Keratinocyte (primary cell): ENCODE results near the gene MRPL34. TPM values are rescaled to one million over a fixed set of nuclear protein-coding genes. Genes with fewer than 3 reads are reported as not detected.

Experiments
- DNase-seq: peaks from one replicate; pipeline ENCODE4 v3.0.0-alpha.2; 2011; ENCODE audit warnings: low read depth, missing footprints, low spot score
- FAIRE-seq: peaks from 2 replicates; lab custom pipeline; 2011; peaks lifted over from hg19 to GRCh38; lab: Jason Lieb, UNC
- H2AFZ ChIP-seq: 2 replicates; pipeline ENCODE4 v1.6.0; 2012; ENCODE audit warnings: low read length, control low read depth, inconsistent platforms; ENCODE audit not compliant: control insufficient read depth
- H3K27ac ChIP-seq: 2 replicates; pipeline ENCODE4 v1.5.1; 2011; ENCODE audit warnings: low read length; ENCODE audit not compliant: control insufficient read depth, insufficient read depth
- H3K27me3 ChIP-seq: 3 replicates; pipeline ENCODE4 v1.6.0; 2011; ENCODE audit warnings: low read length; ENCODE audit not compliant: control insufficient read depth, insufficient read depth; ENCODE audit errors: extremely low read depth
- H3K36me3 ChIP-seq, 2 experiments: 2 replicates in 1 of 2; 3 replicates in 1 of 2; pipeline ENCODE4 v1.5.1; 2011; ENCODE audit warnings: low read length in 2 of 2, mild to moderate bottlenecking in 1 of 2; ENCODE audit not compliant: control insufficient read depth in 2 of 2, insufficient read depth in 2 of 2; ENCODE audit errors: extremely low read depth in 1 of 2
- H3K4me1 ChIP-seq: 3 replicates; pipeline ENCODE4 v1.5.1; 2011; ENCODE audit warnings: low read length; ENCODE audit not compliant: control insufficient read depth, insufficient read depth; ENCODE audit errors: extremely low read depth
- H3K4me2 ChIP-seq: 3 replicates; pipeline ENCODE4 v1.6.0; 2011; ENCODE audit warnings: low read depth, low read length; ENCODE audit not compliant: control insufficient read depth, insufficient read depth; ENCODE audit errors: extremely low read depth
- H3K4me3 ChIP-seq, 3 experiments: fragments of 200-600 bp in 1 of 3; sonication (generic) in 1 of 3; 2 replicates in 2 of 3; 3 replicates in 1 of 3; pipeline ENCODE4 v1.5.1; 2011 to 2016; ENCODE audit warnings: low read length in 3 of 3, mild to moderate bottlenecking in 3 of 3, control low read depth in 2 of 3, inconsistent platforms in 1 of 3, low read depth in 1 of 3, mixed read lengths in 1 of 3, mixed run types in 1 of 3, moderate library complexity in 1 of 3; ENCODE audit not compliant: control insufficient read depth in 2 of 3, insufficient read depth in 2 of 3; ENCODE audit errors: extremely low read depth in 1 of 3
- H3K79me2 ChIP-seq: 2 replicates; pipeline ENCODE4 v1.6.0; 2012; ENCODE audit warnings: low read length; ENCODE audit not compliant: control insufficient read depth, insufficient read depth
- H3K9ac ChIP-seq: 3 replicates; pipeline ENCODE4 v1.6.0; 2011; ENCODE audit warnings: low read length; ENCODE audit not compliant: control insufficient read depth, insufficient read depth; ENCODE audit errors: extremely low read depth
- H3K9me1 ChIP-seq: 3 replicates; pipeline ENCODE4 v1.6.0; 2011; ENCODE audit warnings: low read length; ENCODE audit not compliant: control insufficient read depth, insufficient read depth; ENCODE audit errors: extremely low read depth
- H3K9me3 ChIP-seq: 2 replicates; pipeline ENCODE4 v1.5.1; 2012; ENCODE audit warnings: low read depth, low read length; ENCODE audit not compliant: control insufficient read depth
- H4K20me1 ChIP-seq: 3 replicates; pipeline ENCODE4 v1.6.0; 2011; ENCODE audit warnings: low read length; ENCODE audit not compliant: control insufficient read depth, insufficient read depth; ENCODE audit errors: extremely low read depth
- CTCF ChIP-seq, 3 experiments: IDR thresholded peaks in 1 of 3; conservative IDR thresholded peaks in 1 of 3; optimal IDR thresholded peaks in 1 of 3; 2 replicates in 2 of 3; 3 replicates in 1 of 3; pipeline versions ENCODE3 to v1.5.1; 2011; ENCODE audit warnings: low read length in 3 of 3, mild to moderate bottlenecking in 3 of 3, moderate library complexity in 2 of 3, control low read depth in 1 of 3, inconsistent platforms in 1 of 3; ENCODE audit not compliant: insufficient read depth in 2 of 3; ENCODE audit errors: extremely low read depth in 1 of 3
- EZH2 ChIP-seq: IDR thresholded peaks from one replicate; pipeline ENCODE4 v1.6.1; 2012; ENCODE audit warnings: inconsistent platforms, mild to moderate bottlenecking, low read length, moderate library complexity
- dilution Hi-C: fragments of 300-500 bp; cut with MboI; formaldehyde crosslinking; loops from one replicate; pipeline ENCODE4 v1.7.0; 2020; ENCODE audit warnings: low sequenced_read_pairs; ENCODE audit not compliant: extremely low pct_ligation_motif_present
- polyA plus RNA-seq, 5 experiments: library from polyadenylated mRNA; depleted of rRNA in 3 of 5; stranded (reverse) in 3 of 5; stranded (forward) in 1 of 5; unstranded in 1 of 5; fragments of >200 nt; gene quantifications; 1 replicate in 1 of 5; 2 replicates in 3 of 5; 3 replicates in 1 of 5; pipeline versions ENCODE4 v1.2.1 to v1.2.3, GENCODE V29; 2011 to 2012; ENCODE audit warnings: missing spikeins in 2 of 5, low read depth in 1 of 5, low replicate concordance in 1 of 5

Gene MRPL34
- polyA plus RNA-seq, 1 donor (not counting 4 experiments of a cell fraction or from before 2014, with no cell fraction given), result 63.7 TPM

- no peaks in the 10 kb centered on the region for H3K9me1 ChIP-seq
- peak overlapping the region; percentile 48 for H2AFZ ChIP-seq
- no peak overlapping the region for H3K4me3 ChIP-seq
- H4K20me1 ChIP-seq, result no peaks in the 10 kb centered on the region
- FAIRE-seq, result peak; percentile 60
- peak overlapping the region; percentile 60 for H3K4me2 ChIP-seq
- DNase-seq, result no peak
- dilution Hi-C loops, result no loop called here
- no peaks in the 10 kb centered on the region for H3K36me3 ChIP-seq
- no peak overlapping the region for H3K9ac ChIP-seq
- no peaks in the 10 kb centered on the region for H3K9me3 ChIP-seq
- no peak for TF ChIP-seq CTCF (optimal IDR thresholded peaks at IDR 0.05 in 1 of 3, IDR thresholded peaks at IDR 0.05 in 1 of 3, conservative IDR thresholded peaks at IDR 0.05 in 1 of 3; ENCODE audit: extremely low read depth in 1 of 3, insufficient read depth in 2 of 3, low read length in 3 of 3)
- no peak for TF ChIP-seq EZH2
- H3K27me3 ChIP-seq, result no peaks in the 10 kb centered on the region
- H3K79me2 ChIP-seq, result no peaks in the 10 kb centered on the region
- peaks cover 6% of the 10 kb centered on the region for H3K4me1 ChIP-seq
- no peak overlapping the region for H3K27ac ChIP-seq
Observed at GRCh38 chr19:17348700-17349099, 43.0 kb downstream of the MRPL34 start.

- TF ChIP-seq CTCF (optimal IDR thresholded peaks at IDR 0.05 in 1 of 3, IDR thresholded peaks at IDR 0.05 in 1 of 3, conservative IDR thresholded peaks at IDR 0.05 in 1 of 3; ENCODE audit: extremely low read depth in 1 of 3, insufficient read depth in 2 of 3, low read length in 3 of 3) (no peak), EZH2 (no peak)
- FAIRE-seq, result no peak
- Histone ChIP-seq H3K27me3 (no peaks in the 10 kb centered on the region), H3K79me2 (no peaks in the 10 kb centered on the region), H3K9me3 (no peaks in the 10 kb centered on the region), H4K20me1 (no peaks in the 10 kb centered on the region), H3K4me1 (peaks cover 6% of the 10 kb centered on the region), H2AFZ (no peak overlapping the region), H3K9me1 (no peaks in the 10 kb centered on the region), H3K36me3 (no peaks in the 10 kb centered on the region), H3K9ac (no peak overlapping the region), H3K4me2 (no peak overlapping the region), H3K4me3 (no peak overlapping the region), H3K27ac (no peak overlapping the region)
- dilution Hi-C loops, result no loop called here
- DNase-seq, result no peak
Observed at GRCh38 chr19:17351815-17352435, 46.3 kb downstream of the MRPL34 start.
